ENCODE measurements around the gene ZBTB7C.

GRCh38 chr18:48356909-48357631 lies 52.1 kb downstream of the ZBTB7C start:
- no peak for TF ChIP-seq ZNF792 (tag by site-specific recombination; IDR thresholded peaks at IDR 0.05)
- TF ChIP-seq ZEB2 (tag by site-specific recombination; IDR thresholded peaks at IDR 0.05), result no peak
- no peak for TF ChIP-seq REST (tag by site-specific recombination; IDR thresholded peaks at IDR 0.05)
- no peak for TF ChIP-seq GLI2 (tag by site-specific recombination; IDR thresholded peaks at IDR 0.05; ENCODE audit: borderline replicate concordance, low read depth)
- TF ChIP-seq ZNF112 (tag by site-specific recombination; IDR thresholded peaks at IDR 0.05), result no peak
